ENCODE measurements around the gene SCUBE3.

Gene SCUBE3

GRCh38 chr6:35283361-35283760 lies 69.6 kb downstream of the SCUBE3 start:
- no peak for DNase-seq (ENCODE audit: low read depth)
- H3K4me3 ChIP-seq (ENCODE audit: low read length) = no peak overlapping the region
- TF ChIP-seq CTCF (IDR thresholded peaks at IDR 0.05; ENCODE audit: insufficient read depth, low read depth, low read length, missing control alignments) = no peak

DNA sequence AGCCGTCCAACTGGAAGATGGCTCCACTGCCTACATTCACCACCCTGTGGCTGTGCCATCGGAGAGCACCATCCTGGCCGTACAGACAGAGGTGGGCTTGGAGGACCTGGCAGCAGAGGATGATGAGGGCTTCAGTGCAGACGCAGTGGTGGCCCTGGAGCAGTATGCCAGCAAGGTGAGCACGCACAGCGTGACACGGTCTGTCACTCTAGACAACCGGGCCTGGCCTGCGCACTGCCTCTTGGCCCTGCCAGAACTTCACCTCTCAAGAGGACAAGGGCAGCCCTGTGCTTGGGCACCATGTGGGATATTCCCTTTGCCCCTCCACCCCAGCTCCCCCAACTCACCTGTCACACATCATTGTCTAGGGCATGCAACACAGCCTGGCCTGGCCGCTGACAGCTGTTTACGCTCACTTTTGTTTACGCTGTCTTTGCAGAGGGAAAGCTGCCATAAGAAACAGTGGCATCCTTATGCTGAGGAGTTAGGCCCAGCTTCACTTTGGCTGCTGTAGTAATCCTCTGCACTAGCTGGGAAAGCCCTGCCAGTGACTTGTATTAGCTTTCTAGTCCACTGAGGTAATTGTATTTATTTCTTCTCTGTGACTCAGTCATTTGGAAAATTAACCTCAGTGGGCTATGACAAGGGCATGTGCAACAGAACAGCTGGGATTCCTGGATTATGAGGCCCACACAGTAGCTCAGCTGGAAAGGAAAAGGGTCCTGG lies 74.1 kb downstream of the SCUBE3 start:
- TF ChIP-seq CTCF (IDR thresholded peaks at IDR 0.05; ENCODE audit: insufficient read depth, low read depth, low read length, missing control alignments) = no peak
- peak; percentile 29 for DNase-seq (ENCODE audit: low read depth)
- H3K4me3 ChIP-seq (ENCODE audit: low read length) = no peak overlapping the region

- DNase-seq (ENCODE audit: low read depth) = no peak
- no peak overlapping the region for H3K4me3 ChIP-seq (ENCODE audit: low read length)
- TF ChIP-seq CTCF (IDR thresholded peaks at IDR 0.05; ENCODE audit: insufficient read depth, low read depth, low read length, missing control alignments) = no peak
Observed at GRCh38 chr6:35288834-35289233, 75.1 kb downstream of the SCUBE3 start.

DNA sequence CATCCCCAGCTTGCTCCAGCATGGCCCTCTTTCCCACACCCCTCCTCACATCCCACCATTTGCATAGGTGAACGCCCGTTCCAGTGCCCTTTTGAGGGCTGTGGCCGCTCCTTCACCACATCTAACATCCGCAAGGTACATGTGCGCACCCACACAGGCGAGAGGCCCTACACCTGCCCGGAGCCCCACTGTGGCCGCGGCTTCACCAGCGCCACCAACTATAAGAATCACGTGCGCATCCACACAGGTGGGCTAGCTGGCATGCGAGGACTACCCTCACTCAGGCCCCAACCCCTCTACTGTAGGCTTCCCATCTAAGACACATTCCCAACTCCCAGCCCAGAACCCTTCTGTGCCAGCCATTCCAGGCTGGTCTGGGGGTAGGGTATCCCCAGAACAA lies 77.7 kb downstream of the SCUBE3 start:
- no peak for DNase-seq (ENCODE audit: low read depth)
- TF ChIP-seq CTCF (IDR thresholded peaks at IDR 0.05; ENCODE audit: insufficient read depth, low read depth, low read length, missing control alignments) = no peak
- H3K4me3 ChIP-seq (ENCODE audit: low read length) = no peak overlapping the region

DNA sequence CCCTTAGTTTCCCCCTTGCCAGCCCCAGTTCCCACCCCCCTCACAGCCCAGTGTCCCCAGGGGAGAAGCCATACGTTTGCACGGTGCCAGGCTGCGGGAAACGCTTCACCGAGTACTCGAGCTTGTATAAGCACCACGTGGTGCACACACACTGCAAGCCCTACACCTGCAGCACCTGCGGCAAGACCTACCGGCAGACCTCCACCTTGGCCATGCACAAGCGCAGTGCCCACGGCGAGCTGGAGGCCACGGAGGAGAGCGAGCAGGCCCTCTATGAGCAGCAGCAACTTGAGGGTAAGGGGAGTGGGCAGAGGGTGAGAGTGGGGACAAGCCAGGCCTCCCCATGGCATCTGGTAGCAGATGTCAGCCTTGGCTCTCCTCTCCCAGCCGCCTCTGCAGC lies 78.7 kb downstream of the SCUBE3 start:
- no peak overlapping the region for H3K4me3 ChIP-seq (ENCODE audit: low read length)
- DNase-seq (ENCODE audit: low read depth) = no peak
- no peak for TF ChIP-seq CTCF (IDR thresholded peaks at IDR 0.05; ENCODE audit: insufficient read depth, low read depth, low read length, missing control alignments)

GRCh38 chr6:35293681-35294080 lies 79.9 kb downstream of the SCUBE3 start:
- no peak for DNase-seq (ENCODE audit: low read depth)
- TF ChIP-seq CTCF (IDR thresholded peaks at IDR 0.05; ENCODE audit: insufficient read depth, low read depth, low read length, missing control alignments) = no peak
- no peak overlapping the region for H3K4me3 ChIP-seq (ENCODE audit: low read length)

GRCh38 chr6:35294308-35294945 lies 80.7 kb downstream of the SCUBE3 start:
- peak; percentile 67 for DNase-seq (ENCODE audit: low read depth)

More at GRCh38 chr6:35294308-35294945, 80.7 kb downstream of the SCUBE3 start:
- TF ChIP-seq CTCF (IDR thresholded peaks at IDR 0.05; ENCODE audit: insufficient read depth, low read depth, low read length, missing control alignments) = peak; percentile 95
- H3K4me3 ChIP-seq (ENCODE audit: low read length) = no peak overlapping the region
